Gastrocnemius medialis (tissue), 4 donors: Measurements from ENCODE around the gene GMPR2. TPM values are rescaled to one million over a fixed set of nuclear protein-coding genes. Genes with fewer than 3 reads are reported as not detected.

ENCODE experiments used
- ATAC-seq, 2 donors: fragments of 150-250 bp; one replicate each; pipeline ENCODE4 v1.9.1; 2016
- DNase-seq, 2 donors: peaks; one replicate each; pipeline ENCODE4 v3.0.0-alpha.2; 2019
- H3K27ac ChIP-seq, 4 donors: fragments of 200-600 bp; sonication (generic); 1 replicate in 1 of 4; 2 replicates in 3 of 4; pipeline ENCODE4 v1.5.1; 2016 to 2018; ENCODE audit warnings: mild to moderate bottlenecking in 2 of 4, moderate library complexity in 1 of 4
- H3K27me3 ChIP-seq, 3 donors: fragments of 200-600 bp; sonication (generic) in 2 of 3; 1 replicate in 1 of 3; 2 replicates in 2 of 3; pipeline versions ENCODE4 v1.5.1 to v1.6.0; 2016 to 2019; ENCODE audit warnings: mild to moderate bottlenecking in 1 of 3, moderate library complexity in 1 of 3
- H3K36me3 ChIP-seq, 2 donors: fragments of 200-600 bp; sonication (generic) in 1 of 2; one replicate each; pipeline ENCODE4 v1.5.1; 2017 to 2018
- H3K4me1 ChIP-seq, 2 donors: fragments of 200-600 bp; sonication (generic) in 1 of 2; one replicate each; pipeline ENCODE4 v1.5.1; 2016 to 2017; ENCODE audit warnings: mild to moderate bottlenecking in 2 of 2
- H3K4me3 ChIP-seq, 4 donors: fragments of 200-600 bp; sonication (generic) in 3 of 4; 1 replicate in 1 of 4; 2 replicates in 3 of 4; pipeline ENCODE4 v1.5.1; 2016 to 2019; ENCODE audit warnings: mild to moderate bottlenecking in 2 of 4
- H3K9me3 ChIP-seq, 3 donors: fragments of 200-600 bp; sonication (generic) in 2 of 3; 1 replicate in 1 of 3; 2 replicates in 2 of 3; pipeline ENCODE4 v1.5.1; 2016 to 2019
- CTCF ChIP-seq, 5 experiments: fragments of 450-650 bp in 3 of 5; fragments of 200-600 bp in 2 of 5; sonication (generic) in 2 of 5; IDR thresholded peaks in 4 of 5; conservative IDR thresholded peaks in 1 of 5; 1 replicate in 4 of 5; 2 replicates in 1 of 5; pipeline ENCODE4 v1.5.1; 2016 to 2019; ENCODE audit warnings: antibody characterized with exemption in 5 of 5, mild to moderate bottlenecking in 3 of 5, moderate library complexity in 3 of 5
- POLR2A ChIP-seq, 2 donors: fragments of 450-650 bp; IDR thresholded peaks; one replicate each; pipeline ENCODE4 v1.6.1; 2017; ENCODE audit warnings: antibody characterized with exemption in 2 of 2, mild to moderate bottlenecking in 2 of 2, moderate library complexity in 2 of 2
- in situ Hi-C, 4 donors: fragments of 200-750 bp; cut with MboI; loops; one replicate each; pipeline versions ENCODE4 v1.15.0 to v1.8.0; 2017; ENCODE audit warnings: low sequenced_read_pairs in 4 of 4
- intact Hi-C: fragments of 100-400 bp; cut with DNase I; formaldehyde crosslinking; loops from one replicate; pipeline ENCODE4 v1.15.1; 2023; ENCODE audit warnings: low total_unique reads
- total RNA-seq, 4 donors: library from RNA; depleted of rRNA; stranded (reverse); fragments of >200 nt; gene quantifications; one replicate each; pipeline versions ENCODE4 v1.1.0 to v1.2.3, GENCODE V29; 2016

GMPR2 gene
- total RNA-seq, 4 donors from 2014 or later: 15.4 to 44.8 (median 27.4) TPM

- no peak for ATAC-seq
- H3K4me1 ChIP-seq: peaks cover 21% of the 10 kb centered on the region in 2 donors
- in situ Hi-C loops: no loop called here
- TF ChIP-seq CTCF (IDR thresholded peaks at IDR 0.05 in 4 of 5, conservative IDR thresholded peaks at IDR 0.05 in 1 of 5): no peak
- TF ChIP-seq POLR2A (IDR thresholded peaks at IDR 0.05): no peak
- H3K27me3 ChIP-seq: no peaks in the 10 kb centered on the region
- H3K27ac ChIP-seq: peak overlapping the region; percentile 93 to 96 (median 95)
- DNase-seq: no peak
- peak overlapping the region; percentile 84 to 100 (median 93) for H3K4me3 ChIP-seq
- H3K36me3 ChIP-seq: peaks cover 0 to 24% of the 10 kb centered on the region in 2 donors
- intact Hi-C loops: loop anchor here (2.0 kb wide), 2 partner anchors 20 to 48 kb away; partner anchors contain the start of gene TINF2
- no peaks in the 10 kb centered on the region for H3K9me3 ChIP-seq
These were observed 38.4 kb upstream of the GMPR2 start for GRCh38 chr14:24194186-24194872.

- ATAC-seq (peak in 1 of 2 donors; percentile 11), DNase-seq (no peak)
- Histone ChIP-seq H3K4me1 (peaks cover 21% of the 10 kb centered on the region in 2 donors), H3K36me3 (peaks cover 0 to 24% of the 10 kb centered on the region in 2 donors), H3K4me3 (peak overlapping the region; percentile 84 to 100 (median 93)), H3K9me3 (no peaks in the 10 kb centered on the region), H3K27me3 (no peaks in the 10 kb centered on the region), H3K27ac (peak overlapping the region; percentile 93 to 96 (median 95))
- intact Hi-C loops: loop anchor here (2.0 kb wide), 2 partner anchors 20 to 48 kb away; partner anchors contain the start of gene TINF2
- in situ Hi-C loops: no loop called here
- TF ChIP-seq CTCF (IDR thresholded peaks at IDR 0.05 in 4 of 5, conservative IDR thresholded peaks at IDR 0.05 in 1 of 5): no peak
- no peak for TF ChIP-seq POLR2A (IDR thresholded peaks at IDR 0.05)
These were observed 37.9 kb upstream of the GMPR2 start for GRCh38 chr14:24194873-24195185.

GRCh38 chr14:24195186-24196070, 37.3 kb upstream of the GMPR2 start, which contains the start of gene TM9SF1:
Gene TM9SF1 (minus strand): TSS chr14:24195441. CDS start chr14:24195019, 422 bp downstream.
- Histone ChIP-seq H3K36me3 (peaks cover 0 to 24% of the 10 kb centered on the region in 2 donors), H3K4me1 (peaks cover 21% of the 10 kb centered on the region in 2 donors), H3K27ac (peak within 1 kb of the TSS; percentile 93 to 96 (median 95)), H3K9me3 (no peaks in the 10 kb centered on the region), H3K27me3 (no peaks in the 10 kb centered on the region), H3K4me3 (peak within 1 kb of the TSS; percentile 84 to 100 (median 93))
- in situ Hi-C loops (no loop called here), intact Hi-C loops (loop anchor here (2.0 kb wide), 2 partner anchors 19 to 47 kb away; partner anchors contain the start of gene TINF2)
- TF ChIP-seq POLR2A (IDR thresholded peaks at IDR 0.05): peak; percentile 55 to 73
- peak in 1 of 5 experiments; percentile 24 for TF ChIP-seq CTCF (IDR thresholded peaks at IDR 0.05 in 4 of 5, conservative IDR thresholded peaks at IDR 0.05 in 1 of 5)
- ATAC-seq (peak; percentile 95 to 97), DNase-seq (peak; percentile 65 to 82)

- peaks cover 0 to 24% of the 10 kb centered on the region in 2 donors for H3K36me3 ChIP-seq
- H3K4me1 ChIP-seq: peaks cover 21% of the 10 kb centered on the region in 2 donors
- peak overlapping the region; percentile 84 to 100 (median 93) for H3K4me3 ChIP-seq
- H3K27me3 ChIP-seq: no peaks in the 10 kb centered on the region
- DNase-seq (no peak), ATAC-seq (peak; percentile 26 to 40)
- peak overlapping the region; percentile 93 to 96 (median 95) for H3K27ac ChIP-seq
- intact Hi-C loops: no loop called here
- no peaks in the 10 kb centered on the region for H3K9me3 ChIP-seq
- TF ChIP-seq POLR2A (IDR thresholded peaks at IDR 0.05) (no peak), CTCF (IDR thresholded peaks at IDR 0.05 in 4 of 5, conservative IDR thresholded peaks at IDR 0.05 in 1 of 5) (no peak)
- in situ Hi-C loops: no loop called here
These were observed 36.4 kb upstream of the GMPR2 start for GRCh38 chr14:24196071-24197055.
